GM19468 (cell line): ENCODE data around the gene PTX4.

ENCODE experiments used
- ATAC-seq: cut with Tn5 transposase; IDR thresholded peaks from one replicate; pipeline ENCODE4 v1.9.1; 2021; ENCODE audit warnings: mild to moderate bottlenecking, moderate library complexity, moderate number of reproducible peaks; ENCODE audit not compliant: unreplicated experiment; ENCODE audit errors: extremely low read depth

Gene PTX4

DNA sequence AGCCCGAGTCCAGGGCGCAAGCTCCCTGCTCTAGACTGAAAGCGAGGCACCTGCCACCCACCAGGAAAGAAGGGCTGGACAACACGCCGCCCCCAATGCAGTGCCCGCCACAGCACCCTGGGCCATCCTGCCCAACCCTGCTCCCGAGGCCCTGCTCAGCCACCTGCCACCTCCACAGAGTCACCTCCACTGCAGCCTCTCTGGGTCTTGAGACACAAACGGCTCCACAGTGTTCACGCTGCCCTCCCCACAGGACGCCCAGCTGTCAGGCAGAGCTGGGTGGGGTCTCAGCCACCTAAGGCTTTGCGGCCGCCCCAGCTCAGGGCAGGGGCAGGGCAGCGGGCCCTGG is 23.2 kb downstream of the PTX4 start:
- no peak for ATAC-seq

DNA sequence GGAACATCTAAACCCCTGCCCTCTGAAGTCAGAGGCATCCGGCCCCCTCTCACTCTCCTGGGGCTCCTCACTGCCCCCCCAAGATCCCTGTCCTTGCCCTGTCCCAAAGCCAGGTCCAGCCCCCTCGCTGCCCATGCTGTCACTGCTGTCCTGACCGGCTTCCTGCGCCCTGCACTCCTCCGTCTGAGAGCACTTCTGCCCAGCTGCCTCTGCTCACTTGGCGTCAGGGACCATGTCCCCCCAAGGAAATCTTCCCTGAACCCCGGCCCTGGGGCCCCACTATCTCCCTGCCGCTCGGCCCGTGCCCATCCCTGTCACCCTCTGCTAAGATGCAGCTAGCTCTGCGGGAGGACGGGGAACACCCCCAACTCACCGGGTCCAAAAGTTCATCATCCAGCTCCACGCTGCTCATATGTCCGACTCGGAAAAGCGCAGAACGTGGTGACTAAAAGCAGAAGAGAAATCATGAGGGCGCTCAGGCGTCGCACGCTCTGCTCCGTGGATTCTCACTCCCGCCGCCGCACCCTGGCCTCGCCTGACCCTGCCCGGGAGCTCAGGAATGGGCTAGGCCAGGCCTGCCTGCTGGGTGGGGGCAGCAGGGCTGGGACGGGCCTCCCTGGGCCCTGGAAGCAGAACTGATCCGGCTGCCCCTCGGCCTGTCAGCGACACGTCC is 23.7 kb downstream of the PTX4 start:
- ATAC-seq: no peak

DNA sequence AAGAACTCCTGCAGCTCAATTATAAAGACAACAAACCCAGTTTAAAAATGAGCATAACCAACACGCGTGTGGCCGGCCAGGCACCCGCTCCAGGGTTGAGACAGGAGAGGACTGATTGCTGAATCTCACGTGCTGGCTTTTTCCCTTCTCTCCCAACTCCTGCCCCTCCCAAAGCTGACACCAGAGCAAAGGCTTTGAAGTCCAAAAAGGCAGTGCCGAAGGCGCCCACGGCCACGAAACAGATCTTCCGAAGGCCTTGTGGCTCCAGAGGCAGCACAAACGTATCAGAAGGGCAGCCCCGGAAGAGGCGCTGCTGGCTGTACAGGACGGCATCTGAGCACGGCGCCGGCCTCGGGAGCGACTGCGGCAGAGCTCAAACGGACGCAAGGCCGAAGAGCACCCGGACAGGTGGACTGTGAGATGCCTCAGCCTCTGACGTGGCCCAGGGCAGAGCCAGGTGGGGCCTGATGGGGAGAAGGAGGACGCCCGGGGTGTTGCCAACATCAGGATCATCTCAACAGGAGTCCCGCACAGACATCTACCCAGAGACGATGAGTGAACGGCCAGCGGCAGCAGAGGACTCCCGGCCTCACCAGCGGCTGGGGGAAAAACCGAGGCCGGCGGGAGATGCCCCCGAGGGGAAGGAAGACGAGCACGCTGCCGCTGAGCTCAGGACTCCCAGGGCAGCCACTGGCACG is 24.4 kb downstream of the PTX4 start:
- ATAC-seq: no peak

DNA sequence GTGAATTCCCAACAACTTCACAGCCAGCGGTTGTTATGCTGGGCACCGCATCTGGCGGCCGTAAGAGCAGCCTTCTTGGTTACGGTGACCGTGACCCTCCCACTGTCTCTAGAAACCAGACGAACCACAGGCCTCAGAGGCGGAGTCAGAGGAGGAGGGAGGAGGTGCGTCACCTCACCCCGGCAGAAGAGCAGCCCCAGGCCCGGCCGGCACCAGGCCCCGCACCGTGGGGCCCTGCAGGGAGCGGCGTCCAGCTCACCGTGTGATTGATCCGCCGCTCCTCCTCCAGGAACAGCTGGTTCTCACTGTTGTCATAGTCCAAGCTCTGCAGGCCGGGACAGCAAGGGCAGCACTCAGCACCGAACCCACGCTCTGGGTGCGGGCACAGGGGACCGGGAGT is 27.6 kb downstream of the PTX4 start:
- no peak for ATAC-seq

DNA sequence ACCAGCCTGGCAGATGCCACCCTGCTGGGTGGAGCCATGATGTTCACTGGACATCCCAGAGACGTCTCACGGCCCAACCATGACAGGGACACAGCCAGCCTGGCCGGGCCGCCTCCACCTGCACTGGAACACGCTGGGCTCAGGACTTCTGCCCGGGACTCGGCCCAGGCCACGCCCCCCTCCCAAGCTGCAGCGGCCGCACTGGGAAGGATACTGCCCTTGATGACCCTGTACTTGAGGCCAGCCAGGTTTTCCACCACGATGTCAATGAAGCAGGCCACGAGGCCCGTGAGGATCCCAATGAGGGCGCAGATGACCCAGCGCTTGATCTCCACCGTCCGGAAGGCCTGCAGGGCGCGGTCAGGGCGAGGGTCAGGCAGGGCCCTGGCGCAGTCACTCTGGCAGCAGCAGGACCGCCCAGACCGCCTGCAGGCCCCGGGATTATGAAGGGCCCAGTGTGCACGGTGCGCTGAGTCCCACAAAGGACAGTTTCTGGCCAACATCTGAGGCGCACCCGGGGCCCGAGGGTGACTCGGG is 28.1 kb downstream of the PTX4 start:
- ATAC-seq: no peak

DNA sequence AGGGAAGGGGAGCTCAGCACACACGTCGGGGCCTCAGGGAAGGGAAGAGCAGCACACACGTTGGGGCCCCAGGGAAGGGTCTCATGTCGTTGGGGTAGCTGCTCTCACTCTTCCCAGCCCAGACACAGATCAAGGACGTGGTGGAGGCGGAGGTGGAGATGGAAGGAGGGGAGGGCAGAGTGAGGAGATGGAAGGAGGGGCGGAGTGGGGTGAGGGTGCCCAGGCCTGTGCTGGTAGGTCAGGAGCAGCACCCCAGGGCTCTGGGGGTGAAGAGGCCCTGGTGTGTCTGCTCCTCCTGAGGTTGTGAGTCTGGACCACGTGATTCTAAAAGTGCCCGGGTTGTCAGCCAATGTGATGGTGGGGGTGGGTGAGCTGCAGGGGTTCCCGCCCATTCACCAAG is 28.8 kb downstream of the PTX4 start:
- ATAC-seq: no peak

DNA sequence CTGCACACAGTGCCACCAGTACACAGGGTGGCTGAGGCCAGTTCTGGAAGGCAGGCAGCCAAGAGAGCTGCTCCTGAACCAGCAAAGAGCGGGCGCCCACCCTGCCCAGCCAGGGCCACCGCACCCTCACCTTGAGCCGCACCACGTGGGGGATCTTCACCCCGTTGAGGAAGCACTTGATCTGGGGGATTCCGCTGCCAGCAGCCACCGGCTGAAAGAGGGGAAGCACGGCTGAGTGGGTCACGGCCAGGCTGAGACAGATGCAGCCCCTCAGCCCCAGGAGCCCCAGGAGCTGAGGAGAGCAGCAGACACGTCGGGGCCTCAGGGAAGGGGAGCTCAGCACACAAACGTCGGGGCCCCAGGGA is 29.8 kb downstream of the PTX4 start:
- ATAC-seq: no peak

DNA sequence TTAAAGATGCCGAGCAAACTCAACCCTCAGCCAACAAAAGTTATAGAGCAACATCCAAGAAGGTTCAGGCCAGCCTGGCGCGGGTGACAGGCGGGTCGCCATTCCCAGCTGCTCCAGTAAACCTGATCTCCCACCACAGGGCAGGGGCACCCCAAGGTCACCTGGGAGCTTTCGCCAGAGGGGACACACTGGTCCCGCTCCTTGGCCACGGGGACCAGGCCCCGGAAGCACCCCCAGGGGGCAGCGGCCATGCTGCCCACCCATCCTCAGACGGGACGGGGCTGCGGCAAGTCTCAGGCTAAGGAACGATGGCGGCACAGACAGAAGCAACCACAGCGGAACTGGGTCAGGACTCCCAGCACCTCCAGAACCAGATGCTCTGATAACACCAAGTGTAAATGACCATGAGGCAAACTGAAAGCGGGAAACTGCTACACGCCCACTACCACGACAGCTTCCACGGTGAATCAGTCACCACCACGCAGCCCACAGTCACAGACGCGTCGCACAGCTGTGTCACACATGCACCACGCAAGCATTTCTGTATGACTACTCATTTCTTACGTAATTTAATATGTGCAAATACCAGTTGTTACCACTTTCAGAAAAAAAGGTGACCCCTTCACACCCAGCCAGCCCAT is 30.3 kb downstream of the PTX4 start:
- ATAC-seq: no peak

DNA sequence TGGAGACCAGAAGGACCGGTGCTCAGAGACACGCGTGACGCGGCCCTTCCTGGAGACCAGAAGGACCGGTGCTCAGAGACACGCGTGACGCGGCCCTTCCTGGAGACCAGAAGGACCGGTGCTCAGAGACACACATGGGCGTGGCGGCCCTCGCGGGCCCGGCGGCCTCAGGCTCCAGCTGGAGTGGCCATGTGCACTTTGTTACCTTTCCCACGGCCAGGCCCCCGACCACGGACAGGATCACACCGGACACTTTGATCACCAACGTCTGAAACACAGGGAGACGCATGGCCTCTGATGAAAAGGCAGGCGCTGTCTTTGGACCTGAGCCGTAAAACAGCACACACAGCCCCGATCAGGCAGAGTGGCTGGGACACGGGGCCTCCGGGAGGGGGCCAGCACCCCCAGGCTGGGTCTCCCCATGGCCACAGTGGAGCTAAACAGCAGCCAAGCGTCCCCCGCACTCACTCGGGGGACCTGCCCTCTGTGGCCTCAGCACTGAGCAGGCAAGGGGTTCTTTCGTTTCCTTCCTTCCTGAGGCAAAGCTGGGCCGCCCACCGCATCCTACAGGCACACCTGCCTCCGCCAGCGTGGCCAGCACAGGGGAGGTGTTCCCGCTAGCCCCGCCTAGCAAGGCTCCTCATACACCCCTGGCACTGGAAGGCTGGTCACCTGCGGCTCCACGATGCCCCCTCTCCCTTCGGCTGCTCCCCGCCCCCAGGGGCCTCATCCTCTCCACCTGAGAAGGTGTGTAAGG is 31.1 kb downstream of the PTX4 start:
- no peak for ATAC-seq

DNA sequence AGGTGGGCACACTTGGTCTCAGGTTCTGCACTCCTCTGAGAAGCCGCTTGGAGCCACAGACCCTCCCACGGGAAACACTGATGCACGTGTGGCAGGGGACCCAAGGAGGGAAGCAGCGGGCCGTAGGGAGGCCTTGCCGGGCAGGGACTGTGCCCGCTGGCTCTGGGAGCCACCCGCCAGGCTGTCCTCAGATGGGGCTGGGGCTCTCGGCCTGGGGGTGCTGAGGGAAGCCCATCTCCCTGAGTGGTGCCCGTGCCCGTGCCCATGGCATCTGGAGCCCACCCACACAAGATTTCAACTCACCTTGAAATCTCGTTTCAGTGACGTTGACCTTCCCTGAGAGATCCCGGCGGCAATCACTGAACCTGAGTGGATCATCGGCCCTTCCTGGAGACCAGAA is 31.8 kb downstream of the PTX4 start:
- ATAC-seq: no peak

DNA sequence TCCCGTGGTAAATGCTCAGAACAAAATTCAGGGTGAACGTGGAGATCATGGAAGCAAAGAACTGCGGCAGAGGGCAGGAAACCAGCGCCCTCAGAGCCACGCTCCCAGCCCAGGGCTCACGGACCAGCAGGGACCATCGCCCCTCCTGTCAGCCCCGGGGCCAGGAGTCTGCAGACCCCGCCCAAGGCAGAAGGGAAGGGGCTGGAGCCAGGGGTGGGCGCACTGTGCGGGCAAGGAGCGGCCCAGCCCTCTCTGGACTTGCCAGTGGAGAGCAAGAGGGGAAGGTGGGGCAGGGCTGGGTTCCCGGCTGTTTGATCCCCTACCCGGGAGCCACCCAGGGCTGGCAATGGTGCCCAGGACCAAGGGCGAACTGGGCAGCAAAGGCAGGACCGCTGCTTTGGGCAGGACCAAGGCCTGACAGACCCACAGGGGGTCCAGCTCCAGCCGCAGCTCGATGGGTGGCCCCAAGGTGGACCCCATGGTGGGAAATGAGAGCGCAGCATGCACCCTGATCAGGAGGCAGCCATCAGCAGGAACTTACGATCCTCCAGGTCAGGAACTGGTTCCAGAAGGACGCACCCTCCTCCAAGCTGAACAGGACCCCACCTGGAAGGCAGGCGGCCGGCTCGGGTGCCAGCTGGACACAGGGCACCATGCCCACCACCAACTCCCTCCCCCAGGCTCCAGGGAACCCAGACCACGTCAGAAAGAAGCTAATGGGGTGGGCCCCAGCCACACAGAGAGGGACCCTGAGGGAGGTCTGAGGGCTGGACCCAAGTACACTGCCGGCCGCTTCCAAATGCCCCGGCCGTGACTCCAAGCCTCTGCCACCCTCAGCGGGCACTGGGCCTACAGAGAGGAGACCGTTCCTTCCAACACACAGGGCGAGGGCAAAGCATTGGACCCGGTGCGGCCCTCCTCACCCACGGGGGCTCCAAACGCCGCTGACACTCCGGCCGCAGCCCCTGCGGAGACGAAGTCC is 33.3 kb downstream of the PTX4 start:
- no peak for ATAC-seq

DNA sequence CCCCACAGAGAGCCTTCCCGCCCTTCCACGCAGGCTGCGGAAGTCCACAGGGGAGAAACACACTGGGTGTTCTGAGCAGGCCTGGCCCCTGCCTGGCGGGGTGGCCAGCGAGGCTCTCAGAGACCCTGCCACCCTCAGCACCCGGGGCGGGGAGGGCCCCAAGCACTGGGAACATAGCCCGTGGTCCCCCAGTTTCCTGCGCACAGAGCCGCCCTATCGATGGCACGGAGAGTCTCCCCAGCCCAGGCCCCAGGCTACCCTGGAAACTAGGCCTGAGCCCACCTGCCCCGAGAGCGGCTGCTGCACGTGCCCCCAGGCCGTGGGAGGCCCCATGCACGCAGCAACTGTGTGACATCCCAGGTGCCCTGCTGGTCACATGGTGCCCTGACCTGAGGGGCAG is 34.2 kb downstream of the PTX4 start:
- no peak for ATAC-seq

DNA sequence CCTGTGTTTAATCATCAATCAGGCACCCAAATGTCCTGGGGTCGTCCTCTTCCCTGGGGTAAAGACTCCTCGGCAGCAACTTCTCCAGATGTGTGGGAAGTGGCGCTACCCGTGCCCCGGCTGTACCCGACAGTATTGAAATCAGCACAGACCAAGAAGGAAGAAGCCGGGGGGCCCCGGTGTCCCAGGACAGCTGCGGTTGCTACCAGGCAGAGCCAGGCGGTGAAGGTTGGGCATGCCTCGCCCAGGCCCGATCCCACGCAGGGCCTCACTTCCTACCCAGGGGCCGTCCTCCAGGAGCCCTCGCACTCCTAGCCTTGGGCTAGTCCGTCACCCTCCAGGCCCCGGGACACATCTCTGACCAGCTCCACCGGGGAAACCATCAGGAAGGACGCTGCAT is 35.4 kb downstream of the PTX4 start:
- ATAC-seq: no peak

DNA sequence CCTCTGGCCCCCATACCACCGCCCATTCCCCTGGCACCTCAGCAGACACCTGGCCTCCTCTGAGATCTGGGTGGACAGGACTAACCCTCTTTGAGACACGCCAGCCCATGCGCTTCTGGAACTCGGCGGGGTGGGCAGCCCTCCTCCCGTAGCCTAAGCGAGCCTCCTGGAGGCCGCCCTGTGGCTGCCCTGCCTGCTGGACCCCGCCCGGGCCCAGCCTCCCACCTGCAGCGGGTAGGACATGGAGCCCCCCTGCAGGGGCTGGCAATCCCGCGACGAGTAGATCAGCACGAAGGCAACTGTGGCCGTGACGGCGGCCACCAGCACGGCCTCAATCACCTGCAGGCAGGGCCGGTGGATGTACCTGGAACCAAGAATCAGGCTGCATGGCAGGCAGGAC is 36.2 kb downstream of the PTX4 start:
- no peak for ATAC-seq

DNA sequence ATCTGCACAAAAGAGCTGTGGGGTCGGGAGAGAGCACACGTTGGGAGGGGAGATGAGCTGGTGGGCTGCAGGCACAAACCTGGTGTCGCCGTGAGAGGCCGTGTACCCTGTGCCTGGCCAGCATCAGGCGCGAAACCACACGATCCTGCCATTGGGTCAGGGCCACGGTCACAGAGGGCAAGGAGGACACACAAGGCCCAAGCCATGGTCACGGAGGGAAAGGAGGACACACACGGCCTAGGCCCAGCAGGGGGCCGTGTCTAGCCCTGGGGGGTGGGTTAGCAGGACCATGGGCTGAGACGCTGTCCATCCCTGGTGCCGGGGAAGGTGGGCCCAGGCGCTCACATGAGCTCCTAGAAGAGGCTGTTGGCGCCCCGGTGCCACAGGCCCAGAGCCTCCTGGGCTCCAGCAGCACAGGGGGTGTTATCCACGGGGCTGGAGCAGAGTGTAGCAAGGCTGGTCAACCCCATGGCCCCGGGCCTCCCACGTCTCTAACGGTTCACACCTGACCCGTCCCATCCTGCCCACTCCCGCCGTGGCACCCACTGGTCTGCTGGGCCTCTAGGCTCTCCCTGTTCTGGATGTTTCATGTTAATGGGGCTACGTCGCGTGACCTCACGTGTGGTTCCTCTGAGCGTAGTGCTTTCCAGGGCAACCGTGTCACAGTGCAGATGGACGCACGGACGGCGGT is 36.9 kb downstream of the PTX4 start:
- no peak for ATAC-seq

DNA sequence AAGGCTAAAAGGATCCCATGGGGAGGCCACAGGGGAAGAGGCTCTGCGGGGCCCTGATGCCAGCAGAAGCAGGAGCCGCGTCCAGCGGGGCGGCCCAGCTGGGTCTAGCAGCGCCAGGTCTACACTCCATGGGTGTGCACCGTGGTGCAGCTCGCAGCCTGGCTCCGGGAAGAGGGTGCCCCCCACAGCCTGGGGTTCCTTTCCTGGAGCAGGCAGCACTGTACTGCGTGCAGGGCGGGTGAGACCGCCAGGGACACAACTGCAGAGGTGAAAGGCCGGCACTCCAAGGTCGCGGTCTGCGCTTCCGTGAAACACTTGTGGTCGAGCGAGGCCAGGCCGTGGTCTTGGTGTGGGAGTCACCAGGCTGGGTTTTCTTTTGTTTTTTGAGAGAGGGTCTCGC is 37.9 kb downstream of the PTX4 start:
- no peak for ATAC-seq

DNA sequence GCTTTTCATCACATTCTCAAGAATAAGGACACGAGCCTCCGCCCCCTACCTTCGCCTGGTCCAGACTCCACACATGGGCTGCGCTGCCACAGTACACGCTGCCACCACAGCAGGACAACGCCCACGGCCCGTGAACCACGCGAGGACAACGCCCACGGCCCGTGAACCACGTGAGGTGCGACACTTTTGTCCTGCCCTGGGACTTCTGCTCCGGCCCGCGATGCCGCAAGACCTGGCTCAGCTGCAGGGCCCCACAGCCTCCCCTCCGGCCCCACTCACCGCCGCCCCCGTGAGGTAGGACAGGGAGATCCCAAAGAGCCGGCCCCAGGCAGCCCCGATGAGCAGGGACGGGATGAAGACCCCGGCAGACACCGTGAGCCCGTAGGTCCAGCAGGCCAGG is 38.5 kb downstream of the PTX4 start:
- ATAC-seq: no peak

DNA sequence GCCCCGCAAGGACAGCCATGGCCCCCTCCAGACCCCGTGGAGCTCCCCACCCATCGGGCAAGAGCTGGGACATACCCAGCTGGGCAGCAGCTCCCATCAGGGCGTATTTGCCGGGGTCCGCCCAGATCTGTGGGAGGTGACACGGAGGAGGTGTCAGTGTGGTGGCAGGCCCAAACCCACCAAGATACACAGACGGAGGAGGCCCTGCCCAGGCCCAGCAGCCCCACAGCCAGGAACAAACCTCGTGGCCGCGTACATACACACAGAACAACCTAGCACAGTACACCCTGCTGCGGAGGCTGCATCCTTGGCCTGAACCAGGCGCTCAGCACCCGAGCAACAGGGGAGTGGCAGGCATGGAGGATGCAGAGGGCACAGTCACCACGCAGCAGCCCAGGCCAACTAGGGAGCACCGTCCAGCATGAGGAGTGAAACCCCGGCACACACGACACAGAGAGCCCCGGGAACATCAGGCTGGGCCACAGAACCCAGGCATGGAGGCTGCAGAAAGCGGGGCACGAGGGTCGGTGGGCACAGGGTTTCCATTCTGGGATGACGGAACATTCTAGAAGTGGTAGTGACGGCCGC is 39.4 kb downstream of the PTX4 start:
- ATAC-seq: no peak
